ENCODE measurements around the gene UGT1A4.

UGT1A4 gene

GRCh38 chr2:233802132-233802815 lies 83.7 kb downstream of the UGT1A4 start:
- H3K27me3 Mint-ChIP-seq = peaks cover 43% of the 10 kb centered on the region

GRCh38 chr2:233803292-233803911 lies 84.9 kb downstream of the UGT1A4 start:
- no peak overlapping the region for H3K27ac Mint-ChIP-seq
- no peaks in the 10 kb centered on the region for H3K9me3 Mint-ChIP-seq
- H3K4me1 Mint-ChIP-seq = peaks cover 9% of the 10 kb centered on the region
- no peak for ATAC-seq
- no peak overlapping the region for H3K4me3 Mint-ChIP-seq
- DNase-seq = no peak
- peaks cover 42% of the 10 kb centered on the region for H3K27me3 Mint-ChIP-seq

More at GRCh38 chr2:233802132-233802815, 83.7 kb downstream of the UGT1A4 start:
- H3K4me1 Mint-ChIP-seq = peaks cover 9% of the 10 kb centered on the region
- H3K9me3 Mint-ChIP-seq = no peaks in the 10 kb centered on the region
- DNase-seq = no peak
- H3K27ac Mint-ChIP-seq = no peak overlapping the region
- H3K4me3 Mint-ChIP-seq = no peak overlapping the region
- ATAC-seq = no peak

GRCh38 chr2:233803994-233804393 lies 85.5 kb downstream of the UGT1A4 start:
- ATAC-seq = no peak
- Mint-ChIP-seq H3K4me3 (no peak overlapping the region), H3K27me3 (peaks cover 36% of the 10 kb centered on the region), H3K4me1 (peaks cover 9% of the 10 kb centered on the region), H3K9me3 (no peaks in the 10 kb centered on the region), H3K27ac (peak overlapping the region in 1 of 2 donors; percentile 2)
- DNase-seq = peak in 1 of 2 donors; percentile 6

- Mint-ChIP-seq H3K4me1 (no peaks in the 10 kb centered on the region), H3K4me3 (no peak overlapping the region), H3K27me3 (peaks cover 36% of the 10 kb centered on the region), H3K9me3 (no peaks in the 10 kb centered on the region), H3K27ac (no peak overlapping the region)
- ATAC-seq (no peak), DNase-seq (no peak)
Observed at GRCh38 chr2:233807215-233807865, 88.8 kb downstream of the UGT1A4 start.

GRCh38 chr2:233807966-233808935 lies 89.7 kb downstream of the UGT1A4 start:
- DNase-seq = no peak
- H3K9me3 Mint-ChIP-seq = no peaks in the 10 kb centered on the region
- ATAC-seq = no peak
- no peak overlapping the region for H3K27ac Mint-ChIP-seq
- no peaks in the 10 kb centered on the region for H3K4me1 Mint-ChIP-seq
- peaks cover 27% of the 10 kb centered on the region for H3K27me3 Mint-ChIP-seq
- H3K4me3 Mint-ChIP-seq = no peak overlapping the region

- Mint-ChIP-seq H3K27ac (no peak overlapping the region), H3K27me3 (peaks cover 8% of the 10 kb centered on the region), H3K4me1 (no peaks in the 10 kb centered on the region), H3K9me3 (no peaks in the 10 kb centered on the region), H3K4me3 (no peak overlapping the region)
- ATAC-seq (no peak), DNase-seq (no peak)
Observed at GRCh38 chr2:233810385-233810784, 91.8 kb downstream of the UGT1A4 start.

- H3K27ac Mint-ChIP-seq = no peak overlapping the region
- H3K4me3 Mint-ChIP-seq = no peak overlapping the region
- no peaks in the 10 kb centered on the region for H3K9me3 Mint-ChIP-seq
- no peaks in the 10 kb centered on the region for H3K4me1 Mint-ChIP-seq
- no peak for DNase-seq
- no peak for ATAC-seq
- peaks cover 15% of the 10 kb centered on the region for H3K27me3 Mint-ChIP-seq
Observed at GRCh38 chr2:233811087-233811486, 92.6 kb downstream of the UGT1A4 start.

GRCh38 chr2:233811732-233812131 lies 93.2 kb downstream of the UGT1A4 start:
- no peak overlapping the region for H3K27ac Mint-ChIP-seq
- no peak for ATAC-seq
- H3K27me3 Mint-ChIP-seq = peaks cover 22% of the 10 kb centered on the region
- no peaks in the 10 kb centered on the region for H3K9me3 Mint-ChIP-seq
- no peaks in the 10 kb centered on the region for H3K4me1 Mint-ChIP-seq
- H3K4me3 Mint-ChIP-seq = no peak overlapping the region
- no peak for DNase-seq

- H3K4me3 Mint-ChIP-seq = no peak overlapping the region
- peaks cover 6% of the 10 kb centered on the region for H3K4me1 Mint-ChIP-seq
- H3K9me3 Mint-ChIP-seq = no peaks in the 10 kb centered on the region
- peaks cover 29% of the 10 kb centered on the region for H3K27me3 Mint-ChIP-seq
- no peak overlapping the region for H3K27ac Mint-ChIP-seq
- no peak for ATAC-seq
- no peak for DNase-seq
Observed at GRCh38 chr2:233813236-233814055, 94.9 kb downstream of the UGT1A4 start.

- Mint-ChIP-seq H3K27me3 (peaks cover 29% of the 10 kb centered on the region), H3K9me3 (no peaks in the 10 kb centered on the region), H3K4me3 (no peak overlapping the region), H3K4me1 (peaks cover 6% of the 10 kb centered on the region), H3K27ac (no peak overlapping the region)
- DNase-seq (no peak), ATAC-seq (no peak)
Observed at GRCh38 chr2:233814056-233814835, 95.7 kb downstream of the UGT1A4 start.

- Mint-ChIP-seq H3K27me3 (peaks cover 29% of the 10 kb centered on the region), H3K4me3 (no peak overlapping the region), H3K4me1 (peaks cover 6% of the 10 kb centered on the region), H3K9me3 (no peaks in the 10 kb centered on the region), H3K27ac (no peak overlapping the region)
- DNase-seq (no peak), ATAC-seq (no peak)
Observed at GRCh38 chr2:233815861-233816260, 97.3 kb downstream of the UGT1A4 start.

GRCh38 chr2:233816334-233816733 lies 97.8 kb downstream of the UGT1A4 start:
- Mint-ChIP-seq H3K9me3 (no peaks in the 10 kb centered on the region), H3K27ac (peak overlapping the region in 1 of 2 donors; percentile 28), H3K4me1 (peaks cover 6% of the 10 kb centered on the region), H3K4me3 (no peak overlapping the region), H3K27me3 (peaks cover 29% of the 10 kb centered on the region)
- DNase-seq (no peak), ATAC-seq (no peak)

GRCh38 chr2:233816771-233817170 lies 98.2 kb downstream of the UGT1A4 start:
- DNase-seq (no peak), ATAC-seq (no peak)
- Mint-ChIP-seq H3K4me1 (peaks cover 6% of the 10 kb centered on the region), H3K27me3 (peaks cover 27% of the 10 kb centered on the region), H3K9me3 (no peaks in the 10 kb centered on the region), H3K4me3 (no peak overlapping the region), H3K27ac (no peak overlapping the region)

GRCh38 chr2:233817361-233817911 lies 98.9 kb downstream of the UGT1A4 start:
- DNase-seq = no peak
- no peak for ATAC-seq
- H3K27me3 Mint-ChIP-seq = peaks cover 23% of the 10 kb centered on the region
- no peaks in the 10 kb centered on the region for H3K9me3 Mint-ChIP-seq
- peaks cover 6% of the 10 kb centered on the region for H3K4me1 Mint-ChIP-seq
- no peak overlapping the region for H3K4me3 Mint-ChIP-seq
- H3K27ac Mint-ChIP-seq = no peak overlapping the region

Data from stimulated activated naive CD8-positive, alpha-beta T cell treated with anti-CD3 and anti-CD28 coated beads, Interleukin-15, amount 100 ng/mL, for 72 hours (primary cell).